Measurements from ENCODE around the gene PHKA1. TPM values are rescaled to one million over a fixed set of nuclear protein-coding genes. Genes with fewer than 3 reads are reported as not detected.
"Not testable (repeated sequence)": the region's sequence is repeated elsewhere in the genome, so short reads cannot be mapped to it uniquely, and the experiment has no call there.

Gene PHKA1
- 10 to 100 TPM in 1 of 2 donors, 1 to 10 TPM in 1; 7.3 to 10.3 TPM for total RNA-seq
- long read RNA-seq, full-length matches to known transcripts: 2 of 8 reads
- long read RNA-seq, partial matches to known transcripts: 4 of 8 reads
- long read RNA-seq, other reads (novel, unspliced or antisense): 2 of 8 reads

DNA sequence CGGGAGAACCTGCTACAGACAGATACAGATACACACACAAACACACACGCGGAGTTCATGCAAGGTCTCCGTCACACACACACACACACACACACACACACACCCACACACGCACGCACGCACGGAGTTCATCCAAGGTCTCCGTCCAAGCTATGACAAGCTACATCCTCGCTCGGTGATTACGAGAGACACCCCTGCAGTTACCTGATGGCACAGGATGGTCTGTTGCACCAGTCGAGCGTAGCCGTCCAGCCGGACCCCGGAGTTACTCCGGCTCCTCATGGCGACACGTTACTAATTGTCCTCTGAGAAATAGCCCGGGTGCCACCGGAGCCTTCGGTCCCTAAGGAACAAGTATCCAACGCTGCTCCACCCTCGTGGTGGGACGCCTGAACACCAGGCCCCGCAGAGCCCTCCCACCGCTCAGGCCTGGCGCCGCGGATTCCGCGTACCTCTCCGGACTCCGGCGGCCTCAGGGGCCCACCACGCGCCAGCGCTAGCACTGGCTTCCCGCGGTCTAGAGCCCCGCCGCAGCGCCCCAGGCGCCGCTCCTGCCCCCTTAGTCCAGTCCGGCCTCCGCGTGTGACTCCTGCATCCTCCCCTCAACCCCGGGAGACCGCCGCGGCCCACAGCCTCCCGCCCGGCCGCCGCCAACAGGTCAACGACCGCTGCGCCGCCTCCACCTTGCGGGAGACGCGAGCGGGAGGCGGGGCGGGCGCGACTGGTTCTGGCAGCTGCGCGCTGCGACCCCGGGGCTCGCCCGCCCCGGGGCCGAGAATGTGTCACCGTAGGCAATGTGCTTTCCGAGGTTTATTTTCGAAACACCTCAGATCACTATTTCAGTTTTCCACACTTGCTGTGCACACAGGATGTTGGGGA is at the start of gene PHKA1:
Gene PHKA1 (minus strand): TSS at position 708 of the 879 bp plus-strand sequence. CDS start 426 bp downstream, at position 282.
- intact Hi-C loops (cut with DNase I): not testable (repeated sequence)
- peak; percentile 53 for DNase-seq
- peak; percentile 71 to 87 for ATAC-seq

DNA sequence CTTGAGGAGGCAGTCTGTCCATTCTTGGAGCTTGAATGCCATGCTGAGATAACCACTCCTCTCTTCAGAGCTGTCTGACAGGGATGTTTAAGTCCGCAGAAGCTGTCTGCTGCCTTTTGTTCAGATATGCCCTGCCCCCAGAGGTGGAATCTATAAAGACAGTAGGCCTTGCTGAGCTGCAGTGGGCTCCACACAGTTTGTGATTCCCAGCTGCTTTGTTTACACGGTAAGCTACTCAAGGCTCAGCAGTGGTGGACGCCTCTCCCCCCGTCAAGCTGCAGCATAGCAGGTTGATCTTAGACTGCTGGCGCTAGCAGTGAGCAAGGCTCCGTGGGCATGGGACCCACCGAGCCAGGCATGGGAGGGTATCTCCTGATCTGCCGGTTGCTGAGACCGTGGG is 46.3 kb upstream of the PHKA1 start:
- intact Hi-C loops (cut with DNase I); ATAC-seq; DNase-seq: not testable (repeated sequence)

DNA sequence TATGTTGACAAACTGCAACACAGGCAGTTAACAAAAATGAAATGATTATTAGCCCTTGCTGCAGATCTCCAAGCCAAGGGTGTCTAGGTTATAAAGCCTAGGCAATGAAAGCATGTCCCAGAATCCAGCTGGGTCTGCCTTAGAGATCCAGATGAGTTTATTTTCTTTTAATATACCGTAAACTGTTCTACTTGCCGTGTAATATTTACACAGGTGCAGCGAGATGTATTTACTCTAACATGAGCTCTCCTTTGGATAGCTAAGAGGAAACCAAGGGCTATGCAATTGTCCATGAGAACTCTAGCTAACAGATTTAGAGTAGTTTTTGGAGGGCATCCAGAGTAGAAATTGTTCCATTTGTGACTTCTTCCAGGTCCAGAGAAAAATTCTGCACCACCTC is 34.4 kb upstream of the PHKA1 start:
- ATAC-seq; intact Hi-C loops (cut with DNase I); DNase-seq: not testable (repeated sequence)

DNA sequence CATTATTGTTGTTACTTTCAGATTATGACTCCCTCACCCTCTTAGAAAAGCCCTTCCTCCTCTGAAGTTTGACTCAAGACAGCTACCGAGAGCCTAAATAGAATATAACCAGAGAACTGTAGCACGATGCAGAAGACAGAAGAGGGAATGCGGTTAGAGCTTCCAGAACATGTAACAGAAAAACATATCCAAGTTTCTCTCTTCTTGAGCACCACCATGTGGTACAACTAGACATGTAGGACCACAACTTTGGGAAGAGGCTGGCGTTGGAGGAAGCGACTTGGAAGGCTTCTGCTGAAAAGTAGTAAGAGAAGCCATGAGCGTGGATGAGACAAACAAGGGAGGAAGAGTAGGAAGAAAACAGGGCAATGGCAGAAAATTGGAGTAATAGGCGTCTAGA is 31.4 kb upstream of the PHKA1 start:
- DNase-seq, ATAC-seq: not testable (repeated sequence)

DNA sequence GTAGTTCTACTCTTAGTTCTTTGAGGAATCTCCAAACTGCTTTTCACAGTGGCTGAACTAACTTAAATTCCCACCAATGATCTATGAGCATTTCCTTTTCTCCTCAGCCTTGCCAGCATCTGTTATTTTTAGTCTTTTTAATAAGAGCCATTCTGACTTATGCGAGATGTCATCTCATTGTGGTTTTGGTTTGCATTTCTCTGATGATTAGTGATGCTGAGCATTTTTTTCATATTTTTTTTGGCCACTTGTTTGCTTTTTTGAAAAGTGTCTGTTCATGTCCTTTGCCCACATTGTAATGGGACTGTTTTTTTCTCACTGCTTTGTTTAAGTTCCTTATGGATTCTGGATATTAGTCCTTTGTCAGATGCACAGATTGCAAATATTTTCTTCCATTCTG is 21.5 kb upstream of the PHKA1 start:
- ATAC-seq (no peak), DNase-seq (no peak)
- intact Hi-C loops (cut with DNase I): no loop called here

More for the DNA sequence above, 31.4 kb upstream of the PHKA1 start:
- intact Hi-C loops (cut with DNase I): not testable (repeated sequence)

DNA sequence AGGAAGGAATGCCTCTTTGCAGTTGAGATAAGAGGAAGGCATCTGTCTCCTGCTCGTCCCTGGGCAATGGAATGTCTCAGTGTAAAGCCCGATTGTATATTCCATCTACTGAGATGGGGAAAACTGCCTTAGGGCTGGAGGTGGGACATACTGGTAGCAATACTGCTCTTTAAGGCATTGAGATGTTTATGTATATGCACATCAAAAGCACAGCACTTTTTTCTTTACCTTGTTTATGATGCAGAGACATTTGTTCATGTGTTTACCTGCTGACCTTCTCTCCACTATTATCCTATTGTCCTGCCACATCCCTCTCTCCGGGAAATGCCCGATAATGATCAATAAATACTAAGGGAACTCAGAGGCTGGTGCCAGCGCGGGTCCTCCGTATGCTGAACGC is 19.5 kb upstream of the PHKA1 start:
- ATAC-seq; intact Hi-C loops (cut with DNase I); DNase-seq: not testable (repeated sequence)

DNA sequence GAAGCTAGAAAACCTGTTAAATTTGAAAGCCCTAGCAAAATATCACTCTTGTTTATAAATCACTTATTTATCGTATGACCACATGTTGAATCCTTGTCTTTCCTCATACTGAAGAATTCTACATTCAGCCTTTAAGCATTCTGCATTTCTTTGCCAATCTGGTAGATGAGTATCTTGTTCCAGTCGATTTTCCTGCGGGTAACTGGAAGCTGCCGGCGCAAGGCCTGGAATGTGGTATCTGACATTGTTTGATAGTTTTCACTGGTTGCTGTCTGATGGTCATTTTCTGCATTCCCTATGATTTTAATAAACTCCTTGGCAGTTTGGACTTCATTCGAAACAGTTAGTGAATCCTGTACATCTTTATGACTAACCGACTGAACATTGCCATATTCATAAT is 13.7 kb upstream of the PHKA1 start:
- ATAC-seq (no peak), DNase-seq (no peak)
- intact Hi-C loops (cut with DNase I): no loop called here

DNA sequence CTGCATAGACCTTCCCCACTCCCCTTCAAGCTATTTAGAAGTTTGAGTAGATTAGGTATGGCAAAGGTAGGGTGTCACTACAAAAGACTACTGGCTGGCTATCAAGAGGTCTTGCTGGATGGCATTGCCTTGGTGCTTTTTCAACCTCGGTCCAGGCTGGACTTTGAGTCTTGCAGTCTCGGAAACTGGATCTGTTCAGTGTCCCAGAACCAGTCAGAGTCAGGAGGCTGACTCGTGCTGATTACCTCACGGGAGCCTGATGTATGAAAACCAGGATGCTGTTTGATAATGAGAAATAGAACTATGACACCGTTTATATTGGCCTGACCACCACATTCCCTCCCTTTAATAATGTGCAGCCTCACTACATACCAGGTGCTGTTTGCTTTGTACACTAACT is 2.7 kb upstream of the PHKA1 start:
- intact Hi-C loops (cut with DNase I): no loop called here
- ATAC-seq (no peak), DNase-seq (no peak)

DNA sequence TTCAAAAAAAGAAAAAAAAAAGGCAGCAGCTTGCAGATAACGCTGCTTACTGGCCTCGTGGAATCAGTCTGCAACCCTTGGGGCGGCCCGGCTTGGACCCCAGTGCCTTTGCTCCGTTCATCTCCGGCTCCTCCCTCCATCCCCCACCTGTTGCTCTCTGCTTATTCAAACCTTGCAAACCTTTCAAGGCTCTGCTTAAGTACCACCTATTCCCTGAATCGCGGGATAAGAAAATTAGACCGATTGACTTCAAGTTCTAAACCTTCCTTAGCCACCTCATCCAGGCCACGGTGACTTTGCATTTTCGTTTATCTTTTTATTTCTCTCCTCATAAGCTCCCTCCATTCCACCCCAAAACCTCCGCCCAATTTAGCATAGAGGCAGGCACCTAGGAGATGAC is 1.4 kb upstream of the PHKA1 start:
- no peak for DNase-seq
- no peak for ATAC-seq
- intact Hi-C loops (cut with DNase I): no loop called here

DNA sequence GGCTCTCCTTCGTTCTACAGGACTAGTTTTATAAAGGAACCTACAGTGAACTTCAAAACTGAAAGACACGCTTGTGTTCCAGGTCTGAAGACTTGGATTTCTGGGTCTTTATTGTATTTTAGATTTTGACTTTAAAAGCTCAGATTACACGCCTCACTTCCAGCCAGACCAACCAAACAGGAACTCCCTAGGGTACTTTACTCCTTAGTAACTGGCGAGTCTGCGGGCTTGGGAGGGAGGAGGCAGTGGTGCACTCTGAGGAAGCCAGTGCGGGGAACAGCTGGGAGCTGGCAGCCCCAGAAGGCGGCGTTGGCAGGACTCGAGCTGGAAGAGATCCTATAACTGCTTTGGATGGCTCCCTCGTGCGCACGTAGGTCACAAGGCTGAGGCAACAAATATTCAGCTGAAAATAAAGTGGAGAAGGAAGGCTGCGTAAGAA is 391 bp upstream of the PHKA1 start:
- intact Hi-C loops (cut with DNase I): no loop called here
- ATAC-seq: peak; percentile 94
- DNase-seq: peak; percentile 75

DNA sequence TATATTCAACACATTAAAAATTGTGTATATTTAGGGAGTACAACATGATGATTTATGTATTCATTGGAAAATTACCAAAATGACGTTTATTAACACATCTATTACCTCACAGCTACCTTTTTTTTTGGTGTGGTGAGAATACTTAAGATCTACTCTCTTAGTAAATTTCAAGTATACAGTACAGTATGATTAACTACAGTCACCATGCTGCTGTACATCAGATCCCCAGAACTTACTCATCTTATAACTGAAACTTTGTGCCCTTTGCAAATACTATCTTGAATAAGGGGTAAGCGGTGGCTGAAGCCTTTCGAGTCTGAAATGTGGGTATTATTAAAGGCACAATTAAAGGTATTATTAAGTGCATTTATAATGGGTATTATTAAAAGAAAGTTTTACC is 976 bp downstream of the PHKA1 start:
- ATAC-seq: no peak
- intact Hi-C loops (cut with DNase I): no loop called here
- DNase-seq: no peak

DNA sequence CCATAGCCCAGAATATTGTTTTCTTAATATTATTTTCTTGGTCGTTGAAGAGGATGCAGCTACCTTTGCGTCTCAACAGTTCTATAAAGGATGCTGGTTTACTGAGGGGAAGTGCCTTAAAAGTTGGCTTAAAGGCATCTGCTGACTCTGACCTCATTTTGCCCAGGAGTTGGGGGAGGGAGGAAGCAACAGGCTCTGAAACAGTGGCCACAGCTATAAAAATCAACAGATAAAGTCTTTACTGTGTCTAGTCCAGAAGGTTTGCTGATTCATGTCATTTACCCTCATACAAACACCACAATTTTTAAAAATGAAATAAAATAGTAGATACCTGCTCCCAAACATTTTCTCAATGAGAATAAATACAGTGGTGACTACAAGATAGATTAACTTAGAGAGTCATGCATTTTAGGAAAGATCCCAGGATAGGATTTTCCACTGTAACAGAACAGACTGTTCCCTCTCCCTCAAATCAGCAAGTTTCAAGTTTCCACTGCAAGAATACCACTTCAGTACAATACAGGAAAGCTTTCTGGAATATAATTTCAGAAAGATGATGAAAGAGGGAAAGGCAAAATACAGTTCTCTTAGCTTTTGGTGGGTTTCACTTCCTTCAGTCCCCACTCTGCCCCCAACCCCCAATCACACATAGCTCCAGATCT is 1.9 kb downstream of the PHKA1 start:
- DNase-seq: no peak
- intact Hi-C loops (cut with DNase I): no loop called here
- no peak for ATAC-seq

DNA sequence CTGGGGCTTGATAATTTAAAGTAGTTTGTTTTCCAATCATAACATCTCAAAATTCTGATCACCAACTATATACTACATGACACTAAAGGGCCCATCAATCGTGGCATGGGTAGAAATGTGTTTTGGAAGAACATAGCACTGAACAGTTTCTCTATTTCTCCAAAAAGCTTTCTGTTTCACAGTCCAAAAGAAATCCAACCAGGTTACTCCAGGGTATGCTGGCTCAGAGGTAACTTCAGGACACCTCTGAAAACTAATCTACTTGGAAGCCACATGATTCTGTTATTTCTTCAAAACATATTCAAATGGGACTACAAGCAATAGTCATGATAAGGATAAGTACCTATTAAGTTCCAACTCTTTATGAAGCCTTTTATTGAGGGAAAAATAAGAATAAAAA is 8.3 kb downstream of the PHKA1 start:
- intact Hi-C loops (cut with DNase I): no loop called here
- no peak for DNase-seq
- ATAC-seq: no peak

DNA sequence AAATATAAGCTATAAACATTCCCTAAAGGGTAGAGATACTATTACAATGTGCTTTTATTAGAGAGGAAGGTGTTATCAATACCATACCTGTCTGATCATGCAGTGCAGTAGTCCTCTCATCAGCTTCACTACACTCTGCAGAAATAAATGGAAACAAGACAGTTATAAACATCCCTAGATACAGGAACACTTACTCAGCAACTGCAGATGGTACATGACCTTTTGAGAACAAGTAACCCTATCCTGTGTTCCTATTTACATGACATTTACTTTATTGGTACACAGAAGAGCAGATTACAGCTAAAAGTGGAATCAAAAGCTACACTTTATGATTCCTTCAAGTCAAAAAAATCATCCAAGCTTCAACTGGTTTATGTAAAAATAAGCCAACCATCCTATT is 9.0 kb downstream of the PHKA1 start:
- intact Hi-C loops (cut with DNase I): no loop called here
- DNase-seq: no peak
- ATAC-seq: no peak

DNA sequence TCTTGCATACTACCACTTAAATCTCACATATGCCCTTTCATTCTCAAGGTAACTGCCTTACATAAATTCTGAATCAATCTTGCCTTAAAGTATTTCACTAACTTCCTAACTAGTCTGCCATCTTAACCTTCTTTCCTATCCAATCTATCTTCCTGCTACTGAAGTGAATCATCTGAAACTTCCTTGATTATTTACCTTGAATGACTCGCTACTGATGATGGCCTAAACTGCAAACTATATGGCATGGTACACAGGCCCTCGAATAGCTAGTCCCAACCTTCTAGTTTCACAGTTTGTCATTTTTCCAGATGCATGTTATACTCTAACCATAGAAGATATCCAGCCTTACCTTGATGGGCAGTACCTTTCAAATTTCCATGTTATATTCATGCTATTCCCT is 19.9 kb downstream of the PHKA1 start:
- intact Hi-C loops (cut with DNase I): no loop called here
- DNase-seq (no peak), ATAC-seq (no peak)

DNA sequence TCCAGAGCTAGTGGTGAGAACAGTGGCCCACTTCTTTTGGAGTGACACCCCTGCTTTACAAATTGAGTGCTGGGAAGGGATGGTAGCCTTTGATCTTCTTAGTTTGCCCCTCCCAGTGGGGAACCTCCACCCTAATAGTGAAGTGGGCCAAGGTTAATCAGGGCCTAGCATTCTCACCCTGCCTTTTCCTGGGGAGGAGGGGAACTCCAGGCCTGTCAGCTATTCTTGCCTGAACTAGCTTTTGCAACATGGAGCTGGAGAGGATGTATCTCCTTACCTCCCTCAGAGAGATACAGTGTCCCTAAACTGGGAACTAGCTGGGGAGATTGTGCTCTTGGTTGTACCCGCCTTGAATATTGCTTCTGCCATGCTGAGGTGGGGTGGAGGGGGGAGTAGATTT is 20.6 kb downstream of the PHKA1 start:
- no peak for ATAC-seq

DNA sequence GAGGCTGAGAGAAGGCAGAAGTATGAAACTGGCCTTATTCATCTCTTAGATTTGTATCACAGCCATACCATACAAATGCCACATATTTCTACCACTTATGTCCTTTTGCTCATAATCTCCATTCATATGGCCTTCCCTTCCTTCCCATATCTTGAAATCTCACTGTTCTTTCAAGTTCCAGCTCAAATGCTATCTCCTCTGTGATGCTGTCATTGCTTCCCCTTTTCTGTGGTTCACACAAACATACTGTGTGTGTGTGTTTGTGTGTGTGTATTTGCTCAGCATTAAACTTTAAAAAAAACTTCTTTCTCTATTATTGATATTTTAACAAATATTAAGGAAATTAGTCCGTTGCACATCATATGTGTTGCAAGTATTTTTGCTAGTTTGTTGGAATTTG is 26.7 kb downstream of the PHKA1 start:
- DNase-seq (no peak), ATAC-seq (no peak)
- intact Hi-C loops (cut with DNase I): no loop called here

More for the DNA sequence above, 20.6 kb downstream of the PHKA1 start:
- no peak for DNase-seq
- intact Hi-C loops (cut with DNase I): no loop called here

DNA sequence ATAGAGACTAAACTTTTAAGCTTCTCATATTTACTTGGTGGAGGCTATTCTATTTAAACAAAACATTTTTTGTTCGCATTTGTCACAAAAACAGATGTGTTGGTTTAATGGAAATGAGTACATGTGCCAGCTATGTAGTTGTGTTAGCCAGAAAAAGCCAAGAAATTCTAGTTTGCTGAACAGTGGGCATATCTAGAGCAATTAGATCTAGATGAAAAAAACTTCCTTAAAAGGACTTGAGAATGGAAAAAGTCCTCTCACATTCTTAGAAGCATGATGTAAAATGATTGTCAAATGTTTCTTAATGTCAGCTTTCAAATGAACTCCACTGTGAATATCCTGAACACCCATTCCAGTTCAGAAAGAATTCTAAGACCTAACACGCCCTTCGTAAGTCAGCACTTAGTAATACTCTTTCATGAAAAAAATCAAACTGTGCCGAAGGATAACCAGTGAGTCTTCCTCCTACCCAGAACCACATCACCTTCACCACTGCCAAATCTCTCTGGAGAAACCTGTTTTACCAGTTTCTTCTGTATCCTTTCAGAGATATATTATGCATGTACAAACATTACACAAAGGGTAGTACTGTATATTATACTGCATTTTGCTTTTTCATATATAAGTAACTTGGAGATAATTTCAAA is 28.2 kb downstream of the PHKA1 start:
- ATAC-seq (no peak), DNase-seq (no peak)
- intact Hi-C loops (cut with DNase I): no loop called here

DNA sequence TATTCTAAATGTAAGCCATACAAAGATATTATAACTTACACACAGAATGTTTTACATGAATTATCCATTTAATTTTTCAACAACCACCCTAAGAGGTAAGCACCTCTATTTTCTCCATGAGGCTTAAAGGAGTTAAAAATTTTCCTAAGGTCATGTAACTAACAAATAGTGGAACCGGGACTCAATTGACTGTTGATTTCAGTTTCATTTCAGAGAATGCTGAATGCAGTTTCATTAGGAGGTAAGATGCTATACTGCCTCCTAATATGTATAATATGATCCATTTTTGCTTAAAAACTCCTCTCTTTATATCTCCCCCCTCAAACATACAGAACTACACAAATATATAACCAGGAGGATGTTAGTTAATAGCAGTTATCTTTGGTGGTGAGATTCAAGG is 29.1 kb downstream of the PHKA1 start:
- intact Hi-C loops (cut with DNase I): no loop called here
- ATAC-seq (no peak), DNase-seq (no peak)

DNA sequence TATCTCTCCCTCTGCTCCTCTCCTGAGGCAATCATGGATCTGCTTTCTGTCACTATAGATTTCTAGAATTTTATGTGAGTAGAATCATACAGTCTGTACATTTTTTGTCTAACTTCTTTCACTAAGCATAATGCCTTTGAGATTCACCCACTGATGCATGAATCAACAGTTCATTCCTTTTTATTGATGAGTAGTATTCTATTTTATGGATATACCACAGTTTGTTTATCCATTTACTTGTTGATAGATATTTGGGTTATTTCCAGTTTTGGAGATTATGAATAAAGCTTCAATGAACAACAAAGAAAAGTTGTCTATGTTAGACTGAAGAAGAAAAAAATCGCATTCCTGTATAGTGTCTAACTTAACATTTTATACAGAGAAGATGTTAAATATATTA is 30.5 kb downstream of the PHKA1 start:
- ATAC-seq (no peak), DNase-seq (no peak)

More for the DNA sequence above, 30.5 kb downstream of the PHKA1 start:
- intact Hi-C loops (cut with DNase I): no loop called here
